Kidney capillary endothelial cell (primary cell): ENCODE data around the gene DENND1A.
A peak's percentile ranks its signal among the peaks of the same experiment; 100 is the strongest.

ENCODE experiments used
- DNase-seq: peaks from one replicate; pipeline ENCODE4 v3.0.0-alpha.2; 2018; ENCODE audit warnings: low spot score

The DENND1A gene

DNA sequence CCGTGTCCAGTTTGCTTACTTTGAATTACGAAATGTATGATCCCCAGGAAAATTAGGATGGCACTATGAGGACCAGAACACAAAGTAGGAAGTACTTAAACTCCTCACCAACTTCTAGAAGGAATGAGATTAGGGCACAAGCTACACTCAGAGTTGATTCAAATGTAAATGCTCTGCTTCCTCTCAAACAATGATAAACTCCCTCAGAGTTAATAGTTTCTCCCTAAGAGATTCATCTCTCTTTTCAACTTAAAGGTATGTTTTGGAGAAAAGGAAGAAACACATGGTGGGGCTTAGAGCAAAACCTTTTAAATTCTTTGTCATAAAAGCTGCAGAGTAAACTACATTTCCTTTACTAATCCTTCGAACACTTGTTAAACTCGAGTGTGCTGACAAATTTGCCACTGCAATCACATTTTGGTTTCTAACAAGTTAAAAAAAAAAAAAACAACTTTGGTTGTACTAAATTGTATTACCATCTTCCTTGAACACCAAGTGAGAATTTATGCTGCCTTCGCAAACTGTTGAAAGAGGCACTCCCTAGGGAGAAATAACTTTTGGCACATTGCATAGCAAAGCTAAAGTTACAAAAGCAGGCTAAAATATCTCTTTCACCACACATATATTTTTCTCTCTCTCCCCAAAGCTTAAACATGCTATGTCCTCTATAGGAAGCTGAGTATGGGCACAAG is 66.6 kb downstream of the DENND1A start:
- DNase-seq, result no peak

DNA sequence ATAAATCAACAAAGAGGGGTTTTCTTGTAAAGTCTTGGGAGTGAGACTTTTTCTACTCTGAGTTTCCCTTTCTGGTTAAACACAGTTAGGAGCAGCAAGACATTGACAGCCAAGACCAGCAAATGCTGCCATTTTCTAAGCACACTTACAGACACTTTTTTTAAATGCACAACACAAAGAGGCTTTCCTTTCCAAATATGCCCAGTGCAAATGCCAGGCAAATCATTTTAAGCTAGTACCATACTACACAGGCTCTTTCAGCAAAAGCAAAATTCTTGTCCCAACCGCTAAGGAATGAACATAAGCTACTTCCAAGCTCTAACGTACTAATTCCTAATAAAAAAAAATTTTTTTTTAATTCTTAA is 68.2 kb downstream of the DENND1A start:
- DNase-seq, result no peak

- DNase-seq, result no peak
Observed at GRCh38 chr9:123861086-123861755, 68.7 kb downstream of the DENND1A start.

GRCh38 chr9:123860603-123861002 is 69.3 kb downstream of the DENND1A start:
- DNase-seq, result no peak

DNA sequence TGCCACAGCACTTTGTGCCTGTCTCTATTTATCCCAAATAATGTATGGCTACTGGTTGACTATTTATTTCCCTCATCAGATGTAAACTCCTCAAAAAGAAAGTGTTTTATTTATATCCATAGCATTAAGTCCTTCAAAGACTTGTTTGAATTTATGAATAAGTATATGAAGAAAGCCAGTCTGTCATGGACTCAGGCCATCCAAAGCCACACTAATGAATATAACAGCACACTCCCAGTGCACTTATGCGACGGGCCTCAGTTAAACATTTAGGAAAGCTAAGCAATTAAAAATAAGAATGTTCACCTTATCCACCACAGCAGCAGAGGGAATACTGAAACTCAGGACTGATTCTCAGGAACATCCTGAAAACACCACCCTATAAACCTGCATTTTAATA is 77.5 kb downstream of the DENND1A start:
- no peak for DNase-seq

- no peak for DNase-seq
Observed at GRCh38 chr9:123851851-123852250, 78.1 kb downstream of the DENND1A start.

DNA sequence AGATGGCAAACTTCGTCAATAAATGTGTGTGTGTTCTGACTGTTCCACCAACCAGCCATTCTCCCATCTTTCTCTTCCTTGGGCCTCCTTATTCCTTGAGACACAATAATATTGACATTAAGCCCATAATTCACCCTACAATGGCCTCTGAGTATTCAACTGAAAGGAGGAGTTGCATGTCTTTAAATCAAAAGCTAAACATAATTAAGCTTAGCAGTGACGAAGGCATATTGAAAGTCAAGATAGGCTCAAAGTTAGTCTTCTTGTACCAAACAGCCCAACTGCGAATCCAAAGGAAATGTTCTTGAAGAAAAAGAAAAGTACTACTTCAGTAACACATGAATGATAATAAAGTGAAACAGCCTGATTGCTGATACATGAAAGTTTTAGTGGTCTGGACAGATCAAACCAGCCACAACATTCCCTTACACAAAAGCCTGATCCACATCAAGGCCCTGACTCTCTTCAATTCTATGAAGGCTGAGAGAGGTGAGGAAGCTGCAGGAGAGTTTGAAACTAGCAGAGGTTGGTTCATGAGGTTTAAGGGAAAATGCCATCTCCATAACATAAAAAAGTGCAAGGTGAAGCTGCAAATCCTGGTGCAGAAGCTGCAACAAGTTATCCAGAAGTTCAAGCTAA is 81.4 kb downstream of the DENND1A start:
- DNase-seq, result no peak

GRCh38 chr9:123846966-123847365 is 83.0 kb downstream of the DENND1A start:
- DNase-seq, result no peak

DNA sequence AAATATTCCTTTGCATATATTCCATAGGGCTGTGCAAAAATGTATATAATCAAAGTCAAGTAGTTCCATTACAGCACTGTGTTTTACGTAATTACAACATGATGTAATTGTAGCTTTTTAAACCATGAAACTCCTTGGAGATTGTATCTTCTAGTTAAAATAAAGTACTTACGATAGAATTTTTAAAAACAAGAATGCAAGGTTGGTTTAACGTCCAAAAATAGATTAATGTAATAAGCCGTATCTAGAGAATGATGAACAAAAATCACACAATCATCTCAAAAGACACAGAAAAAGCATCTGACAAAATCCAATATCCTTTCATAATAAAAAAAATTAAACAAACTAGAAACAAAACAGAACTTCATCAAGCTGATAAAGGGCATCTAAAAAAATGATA is 86.2 kb downstream of the DENND1A start:
- no peak for DNase-seq

DNA sequence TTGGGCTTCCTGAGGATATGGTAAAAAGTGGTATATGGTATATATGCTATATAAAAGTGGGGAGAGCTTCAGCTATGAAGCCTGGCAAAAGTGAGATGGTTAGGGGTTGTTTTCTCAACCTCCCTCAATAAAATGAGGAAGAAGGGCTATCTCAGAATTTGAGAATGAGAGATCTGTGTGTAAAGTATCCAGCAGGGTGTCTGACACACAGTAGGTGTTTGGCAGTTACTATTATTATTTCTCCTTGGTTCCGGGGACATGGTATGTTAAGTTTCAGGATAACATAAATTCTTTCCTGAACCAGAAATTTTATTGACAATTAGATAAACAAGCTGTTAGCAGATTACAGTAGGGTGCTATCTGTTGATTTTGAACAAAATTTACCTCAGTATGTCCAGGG is 94.1 kb downstream of the DENND1A start:
- no peak for DNase-seq

DNA sequence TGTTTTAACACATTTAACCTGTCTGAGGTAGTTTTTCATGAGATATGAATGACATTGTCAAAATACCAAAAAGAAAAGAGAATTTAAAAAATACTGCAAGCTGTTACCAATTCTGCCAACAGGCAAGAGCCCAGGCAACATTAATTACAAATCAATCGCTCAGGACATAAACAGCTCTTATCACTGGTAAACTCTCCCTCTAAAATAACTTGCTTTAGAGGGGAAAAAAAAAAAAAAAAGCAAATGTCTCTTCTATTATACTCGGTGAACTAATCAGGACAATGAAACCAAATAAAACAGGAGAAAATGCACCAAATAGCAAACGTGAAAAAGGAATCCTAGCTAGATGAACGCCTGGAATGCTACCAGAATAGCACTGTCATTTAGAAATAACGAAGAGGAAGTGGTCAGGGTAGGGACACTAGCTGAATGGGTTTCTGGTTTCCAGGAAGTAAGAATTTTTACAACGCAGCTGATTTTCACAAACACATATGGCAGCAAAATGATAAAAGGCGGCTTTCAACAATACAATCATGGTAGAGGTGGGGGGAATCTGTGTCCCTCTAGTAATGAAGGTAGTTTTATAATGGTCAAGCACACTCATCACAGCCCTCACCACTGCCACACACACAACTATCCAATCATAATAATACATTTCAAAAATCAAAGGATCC is 94.9 kb downstream of the DENND1A start:
- peak; percentile 18 for DNase-seq

DNA sequence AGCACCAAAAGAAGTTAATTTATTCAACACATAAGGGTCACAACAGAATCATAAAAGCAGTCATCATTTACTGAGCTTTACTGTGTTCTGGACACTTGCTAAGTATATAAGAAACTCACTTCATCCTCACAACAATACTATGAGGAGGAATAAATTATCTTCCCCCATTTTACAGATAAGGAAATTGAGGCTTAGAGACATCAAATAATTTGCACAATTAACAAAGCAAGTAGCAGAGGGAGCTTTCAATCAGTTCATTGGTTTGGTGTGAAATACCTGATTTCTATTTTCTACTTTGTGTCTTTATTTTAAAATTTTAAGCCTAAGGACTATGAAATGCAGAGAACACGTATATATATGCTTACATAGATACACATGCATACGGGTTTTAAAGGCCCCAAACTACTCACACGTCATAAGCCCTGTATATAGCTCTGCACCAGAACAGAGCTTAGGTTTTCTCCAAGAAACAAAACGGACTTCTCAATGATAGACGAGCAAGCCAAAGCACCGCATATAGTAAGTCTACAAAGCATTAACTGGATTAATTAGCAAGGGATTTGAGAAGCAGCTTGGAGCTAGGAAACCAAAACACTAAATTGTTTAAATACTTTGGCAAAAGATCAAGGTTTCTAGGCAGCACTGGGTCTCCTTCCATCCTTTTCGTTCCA is 95.6 kb downstream of the DENND1A start:
- DNase-seq, result no peak

DNA sequence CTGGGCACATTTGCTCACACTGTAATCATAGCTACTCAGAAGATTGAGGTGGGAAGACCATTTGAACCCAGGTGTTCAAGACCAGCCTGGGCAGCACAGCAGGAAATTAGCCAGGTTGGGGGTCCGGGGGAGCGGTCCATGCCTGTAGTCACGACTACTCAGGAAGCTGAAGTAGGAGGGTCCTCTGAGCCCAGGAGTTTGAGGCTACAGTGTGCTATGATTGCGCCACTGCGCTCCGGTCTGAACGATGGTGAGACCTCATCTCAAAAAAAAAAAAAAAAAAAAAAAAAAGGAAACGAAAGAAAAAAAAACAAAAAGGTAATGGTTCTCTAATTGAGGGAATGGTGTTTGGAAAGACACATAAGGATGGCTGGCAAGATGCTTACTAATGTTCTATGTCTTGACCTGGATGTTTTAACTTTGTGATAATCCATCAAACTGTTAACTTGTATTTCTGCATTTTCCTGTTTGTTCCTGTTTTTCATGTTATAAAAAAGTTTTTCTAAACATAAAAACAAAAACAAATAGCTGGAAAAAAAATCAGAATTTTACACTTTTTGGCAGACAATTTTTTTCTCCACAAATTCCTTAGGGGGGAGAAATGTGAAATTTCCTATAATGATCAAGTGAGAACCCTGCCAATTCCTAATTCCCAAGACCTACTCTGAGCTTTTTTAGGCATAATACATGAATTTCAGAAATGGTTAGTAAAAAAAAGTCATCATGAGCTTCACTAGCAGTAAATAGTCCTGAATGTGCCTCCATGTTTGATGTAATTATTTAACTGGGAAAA is 96.9 kb downstream of the DENND1A start:
- DNase-seq, result no peak

DNA sequence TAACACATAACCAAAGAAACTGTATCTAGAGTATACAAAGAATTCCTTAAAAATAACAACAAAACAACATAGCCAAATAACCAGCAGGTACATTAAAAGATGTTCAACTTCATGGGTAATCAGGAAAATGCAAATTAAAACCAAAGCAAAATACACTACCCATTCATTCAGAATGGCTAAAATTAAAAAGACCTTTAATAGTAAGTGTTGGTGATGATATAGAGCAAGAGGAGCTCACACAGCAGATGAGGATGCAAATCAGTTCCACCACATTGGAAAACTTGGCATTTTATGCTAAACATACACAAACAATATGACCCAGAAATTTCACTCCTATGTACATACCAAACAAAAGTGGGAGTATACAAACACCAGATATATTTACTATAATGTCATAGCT is 97.8 kb downstream of the DENND1A start:
- no peak for DNase-seq

- DNase-seq, result no peak
Observed at GRCh38 chr9:123828449-123828848, 101.5 kb downstream of the DENND1A start.

GRCh38 chr9:123825342-123826060 is 104.4 kb downstream of the DENND1A start:
- DNase-seq, result no peak

- DNase-seq, result no peak
Observed at GRCh38 chr9:123823194-123823947, 106.6 kb downstream of the DENND1A start.

DNA sequence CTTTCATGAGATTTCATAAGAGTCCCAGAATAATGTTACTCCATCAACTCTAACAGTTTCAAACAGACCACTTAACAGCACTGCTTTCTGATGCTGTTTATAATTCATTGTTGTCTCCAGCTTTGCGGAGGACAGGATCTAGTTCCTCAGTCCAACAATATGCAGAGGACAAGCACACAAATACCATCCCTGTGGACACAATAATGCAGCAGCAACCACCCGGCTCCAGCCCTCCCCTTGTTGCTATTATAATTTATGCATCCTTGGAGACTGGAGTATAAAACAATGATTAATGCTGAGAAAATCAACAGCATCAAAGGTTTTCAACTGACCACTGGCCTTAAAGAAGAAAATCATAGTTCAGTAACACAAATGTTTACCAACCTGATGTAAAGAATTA is 108.3 kb downstream of the DENND1A start:
- no peak for DNase-seq

- DNase-seq, result no peak
Observed at GRCh38 chr9:123820139-123820538, 109.8 kb downstream of the DENND1A start.

DNA sequence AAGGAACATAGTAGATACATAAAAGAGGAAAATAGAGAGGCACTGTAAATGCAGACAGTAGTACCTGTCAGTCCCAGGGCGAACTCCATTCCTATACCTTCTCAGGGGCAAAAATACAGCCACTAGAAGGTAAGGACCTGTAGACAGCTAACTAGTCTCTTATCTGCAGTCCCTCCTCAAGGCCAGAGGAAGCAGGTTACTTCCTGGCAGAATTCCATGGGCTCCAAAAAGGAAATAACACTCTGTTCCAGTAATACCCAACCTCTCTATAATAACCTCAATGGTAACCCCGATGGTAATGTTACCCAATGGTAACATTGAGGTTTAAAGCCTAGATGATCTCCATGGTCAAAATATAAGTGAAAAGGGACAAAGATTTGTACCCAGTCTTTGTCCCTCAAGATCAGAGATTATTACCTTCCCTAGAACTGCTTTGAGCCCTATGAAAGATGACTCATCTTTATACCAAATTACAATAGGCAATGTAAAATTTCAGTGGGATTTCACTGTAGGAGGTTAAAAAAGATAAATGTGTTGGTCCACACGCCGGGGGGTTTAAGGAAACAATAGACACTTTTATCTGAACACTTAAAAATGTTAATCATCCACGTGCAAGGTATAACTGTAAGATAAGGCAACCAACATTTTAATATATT is 113.0 kb downstream of the DENND1A start:
- peak; percentile 24 for DNase-seq
